Osteoblast (primary cell): ENCODE measurements around the gene LCN6. TPM values are rescaled to one million over a fixed set of nuclear protein-coding genes. Genes with fewer than 3 reads are reported as not detected.

Experiments used
- DNase-seq: peaks from one replicate; pipeline ENCODE4 v3.0.0; 2011; ENCODE audit warnings: low spot score, mixed read lengths; ENCODE audit not compliant: insufficient read length; ENCODE audit errors: missing footprints
- H2AFZ ChIP-seq: 2 replicates; pipeline ENCODE4 v1.6.0; 2011; ENCODE audit warnings: mild to moderate bottlenecking, low read length
- H3K27ac ChIP-seq: 2 replicates; pipeline ENCODE4 v1.5.1; 2011; ENCODE audit warnings: mild to moderate bottlenecking, low read depth, low read length, moderate library complexity
- H3K27me3 ChIP-seq: 2 replicates; pipeline ENCODE4 v1.6.0; 2012; ENCODE audit warnings: mild to moderate bottlenecking, control low read depth, inconsistent platforms, low read length, moderate library complexity; ENCODE audit not compliant: insufficient read depth
- H3K36me3 ChIP-seq: 2 replicates; pipeline ENCODE4 v1.5.1; 2011; ENCODE audit warnings: mild to moderate bottlenecking, low read length, control low read depth, moderate library complexity; ENCODE audit not compliant: insufficient read depth
- H3K4me1 ChIP-seq: 2 replicates; pipeline ENCODE4 v1.5.1; 2011; ENCODE audit warnings: mild to moderate bottlenecking, low read length, control low read depth, moderate library complexity; ENCODE audit not compliant: insufficient read depth
- H3K4me2 ChIP-seq: 2 replicates; pipeline ENCODE4 v1.6.0; 2011; ENCODE audit warnings: mild to moderate bottlenecking, low read length; ENCODE audit not compliant: insufficient read depth
- H3K4me3 ChIP-seq: fragments of 200-600 bp; sonication (generic); 3 replicates; pipeline ENCODE4 v1.5.1; 2012; ENCODE audit warnings: mild to moderate bottlenecking, low read length, inconsistent platforms; ENCODE audit not compliant: insufficient read depth
- H3K79me2 ChIP-seq: 2 replicates; pipeline ENCODE4 v1.6.0; 2012; ENCODE audit warnings: mild to moderate bottlenecking, low read length, control low read depth, inconsistent platforms; ENCODE audit not compliant: insufficient read depth
- H3K9me3 ChIP-seq: 2 replicates; pipeline ENCODE4 v1.5.1; 2011; ENCODE audit warnings: low read depth, low read length, control low read depth
- H4K20me1 ChIP-seq: 2 replicates; pipeline ENCODE4 v1.6.0; 2012; ENCODE audit warnings: mild to moderate bottlenecking, low read length, control low read depth; ENCODE audit not compliant: insufficient read depth
- CTCF ChIP-seq: IDR thresholded peaks from 2 replicates; pipeline ENCODE4 v1.5.1; 2011; ENCODE audit warnings: mild to moderate bottlenecking, low read depth, low read length, moderate library complexity; ENCODE audit errors: extremely low read depth
- total RNA-seq: library from RNA; depleted of rRNA; stranded (reverse); fragments of >200 nt; gene quantifications from 2 replicates; pipeline ENCODE4 v1.2.3, GENCODE V29; 2012

Gene LCN6
- total RNA-seq, 1 donor: not detected

DNA sequence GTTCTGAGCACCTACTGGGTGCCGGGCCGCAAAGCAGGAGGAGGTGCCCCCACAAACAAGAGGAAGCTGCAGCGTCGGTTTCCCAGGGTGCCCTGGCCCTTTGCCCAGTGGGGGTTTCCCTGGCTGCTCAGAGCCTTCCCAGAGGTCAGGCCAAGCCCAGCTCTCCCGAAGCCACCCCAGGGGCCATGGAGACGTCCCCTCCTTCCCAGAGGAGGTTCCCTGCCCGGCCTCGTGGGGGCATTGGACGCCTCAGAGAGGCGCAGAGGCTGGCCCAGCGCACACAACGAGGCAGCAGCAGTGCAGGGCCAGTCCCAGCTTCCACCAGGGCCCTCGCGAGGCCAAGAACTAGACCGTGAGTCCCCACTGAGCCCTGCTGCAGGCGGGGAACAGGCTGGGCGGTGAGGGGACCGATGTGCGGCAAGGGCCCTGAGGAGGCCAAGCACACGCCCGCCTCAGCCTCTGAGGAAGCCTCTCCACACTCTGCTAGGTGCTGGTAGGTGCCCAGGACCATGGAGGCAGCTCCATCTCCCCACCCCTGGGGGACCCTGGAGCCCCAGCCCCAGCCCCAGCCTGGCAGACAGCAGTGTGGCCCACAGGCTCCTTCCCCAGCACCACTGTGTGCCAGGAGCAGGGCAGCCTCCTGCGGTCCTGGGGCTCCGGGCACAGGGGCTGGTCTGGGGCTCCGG is 29.0 kb downstream of the LCN6 start:
- H3K4me2 ChIP-seq: no peak overlapping the region
- peaks cover 18% of the 10 kb centered on the region for H3K36me3 ChIP-seq
- DNase-seq: peak; percentile 82
- peaks cover 7% of the 10 kb centered on the region for H3K4me1 ChIP-seq
- no peak overlapping the region for H3K27ac ChIP-seq
- H3K9me3 ChIP-seq: no peaks in the 10 kb centered on the region
- H3K79me2 ChIP-seq: peaks cover 2% of the 10 kb centered on the region
- no peak overlapping the region for H2AFZ ChIP-seq
- H4K20me1 ChIP-seq: peaks cover 35% of the 10 kb centered on the region
- no peak for TF ChIP-seq CTCF
- H3K4me3 ChIP-seq: no peak overlapping the region
- no peaks in the 10 kb centered on the region for H3K27me3 ChIP-seq

- Histone ChIP-seq H3K27me3 (peaks cover 2% of the 10 kb centered on the region), H4K20me1 (peaks cover 27% of the 10 kb centered on the region), H2AFZ (no peak overlapping the region), H3K4me3 (no peak overlapping the region), H3K4me1 (peaks cover 7% of the 10 kb centered on the region), H3K79me2 (no peaks in the 10 kb centered on the region), H3K9me3 (no peaks in the 10 kb centered on the region), H3K27ac (no peak overlapping the region), H3K36me3 (peaks cover 10% of the 10 kb centered on the region), H3K4me2 (no peak overlapping the region)
- TF ChIP-seq CTCF: no peak
- DNase-seq: peak; percentile 91
Observed at GRCh38 chr9:136718345-136719194, 29.8 kb downstream of the LCN6 start.

DNA sequence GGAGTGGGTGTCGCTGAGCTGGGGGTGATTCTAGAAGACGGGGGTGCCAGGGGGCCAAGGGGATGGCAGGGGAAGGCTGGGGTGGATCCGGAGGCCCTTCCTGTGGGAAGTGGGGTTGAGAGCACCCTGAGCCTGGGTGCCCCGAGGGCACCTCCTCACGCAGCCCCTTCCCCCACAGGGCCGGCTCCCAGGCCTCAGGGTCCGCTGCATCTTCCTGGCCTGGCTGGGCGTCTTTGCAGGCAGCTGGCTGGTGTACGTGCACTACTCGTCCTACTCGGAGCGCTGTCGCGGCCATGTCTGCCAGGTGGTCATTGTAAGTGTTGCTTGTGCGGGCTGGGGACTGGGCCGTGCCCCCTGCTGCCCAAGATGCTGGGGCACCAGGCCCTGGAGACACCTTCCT is 30.9 kb downstream of the LCN6 start:
- Histone ChIP-seq H3K4me1 (peaks cover 7% of the 10 kb centered on the region), H3K4me3 (no peak overlapping the region), H3K27me3 (peaks cover 13% of the 10 kb centered on the region), H4K20me1 (peaks cover 16% of the 10 kb centered on the region), H3K27ac (no peak overlapping the region), H3K79me2 (no peaks in the 10 kb centered on the region), H3K9me3 (no peaks in the 10 kb centered on the region), H3K4me2 (no peak overlapping the region), H3K36me3 (no peaks in the 10 kb centered on the region), H2AFZ (no peak overlapping the region)
- no peak for TF ChIP-seq CTCF
- DNase-seq: peak; percentile 81

DNA sequence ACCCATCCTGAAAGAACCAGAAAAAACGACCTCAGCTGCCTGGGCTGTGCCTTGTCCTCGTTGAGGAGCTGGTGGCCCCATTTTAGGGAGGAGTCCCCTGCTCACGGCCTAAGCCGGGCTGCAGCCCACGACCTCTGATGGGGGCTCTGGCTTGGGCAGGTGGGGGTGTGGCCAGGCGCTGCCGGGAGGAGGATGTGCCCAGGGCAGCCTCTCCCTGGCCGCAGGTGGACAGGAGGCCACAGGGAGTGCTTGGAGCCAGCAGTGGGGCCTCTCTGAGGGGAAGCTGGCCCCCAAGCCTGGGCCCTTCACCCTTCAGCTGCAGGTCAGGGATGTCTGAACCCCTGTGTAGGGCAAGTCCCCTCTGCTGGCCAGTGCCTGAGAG is 33.4 kb downstream of the LCN6 start:
- peaks cover 22% of the 10 kb centered on the region for H3K27me3 ChIP-seq
- H3K4me3 ChIP-seq: no peak overlapping the region
- peak; percentile 85 for DNase-seq
- H3K36me3 ChIP-seq: no peaks in the 10 kb centered on the region
- no peaks in the 10 kb centered on the region for H3K79me2 ChIP-seq
- no peaks in the 10 kb centered on the region for H3K9me3 ChIP-seq
- no peak overlapping the region for H2AFZ ChIP-seq
- H3K27ac ChIP-seq: no peak overlapping the region
- no peak overlapping the region for H3K4me2 ChIP-seq
- no peak for TF ChIP-seq CTCF
- no peaks in the 10 kb centered on the region for H4K20me1 ChIP-seq
- no peaks in the 10 kb centered on the region for H3K4me1 ChIP-seq
